Fibroblast of pulmonary artery (primary cell): ENCODE measurements around the gene CNTN3.

Experiments used
- DNase-seq: peaks from one replicate; pipeline ENCODE4 v3.0.0-alpha.2; 2010; ENCODE audit warnings: low read depth
- H3K4me3 ChIP-seq: replicated peaks from 2 replicates; pipeline ENCODE4 v1.5.1; 2011; ENCODE audit warnings: low read depth, mild to moderate bottlenecking, control low read depth, low read length, moderate library complexity
- TF ChIP-seq, protein P1 (sequence below): IDR thresholded peaks from 2 replicates; pipeline ENCODE4 v1.5.1; 2011; ENCODE audit warnings: mild to moderate bottlenecking, control low read depth, low read length, inconsistent platforms; ENCODE audit errors: missing control alignments

The CNTN3 gene

DNA sequence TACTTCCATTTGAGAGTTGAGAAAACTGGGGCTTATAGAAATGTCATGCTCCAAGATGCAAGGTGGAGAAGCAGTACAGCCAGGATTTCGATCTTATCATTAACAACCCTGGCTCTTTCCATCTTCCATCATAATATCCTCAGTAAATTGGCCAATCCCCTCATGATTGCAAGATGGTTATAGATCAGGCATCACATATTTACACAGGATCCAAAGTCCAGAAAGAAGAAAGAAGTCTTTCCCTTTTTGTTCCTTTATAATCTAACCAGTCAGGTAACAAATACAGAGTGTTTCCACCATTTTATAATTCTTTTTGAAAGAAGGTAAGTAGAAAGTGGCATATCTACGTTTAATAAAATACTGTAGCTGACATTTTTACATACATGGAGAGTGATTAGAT is 29.7 kb downstream of the CNTN3 start:
- TF ChIP-seq, protein P1, sequence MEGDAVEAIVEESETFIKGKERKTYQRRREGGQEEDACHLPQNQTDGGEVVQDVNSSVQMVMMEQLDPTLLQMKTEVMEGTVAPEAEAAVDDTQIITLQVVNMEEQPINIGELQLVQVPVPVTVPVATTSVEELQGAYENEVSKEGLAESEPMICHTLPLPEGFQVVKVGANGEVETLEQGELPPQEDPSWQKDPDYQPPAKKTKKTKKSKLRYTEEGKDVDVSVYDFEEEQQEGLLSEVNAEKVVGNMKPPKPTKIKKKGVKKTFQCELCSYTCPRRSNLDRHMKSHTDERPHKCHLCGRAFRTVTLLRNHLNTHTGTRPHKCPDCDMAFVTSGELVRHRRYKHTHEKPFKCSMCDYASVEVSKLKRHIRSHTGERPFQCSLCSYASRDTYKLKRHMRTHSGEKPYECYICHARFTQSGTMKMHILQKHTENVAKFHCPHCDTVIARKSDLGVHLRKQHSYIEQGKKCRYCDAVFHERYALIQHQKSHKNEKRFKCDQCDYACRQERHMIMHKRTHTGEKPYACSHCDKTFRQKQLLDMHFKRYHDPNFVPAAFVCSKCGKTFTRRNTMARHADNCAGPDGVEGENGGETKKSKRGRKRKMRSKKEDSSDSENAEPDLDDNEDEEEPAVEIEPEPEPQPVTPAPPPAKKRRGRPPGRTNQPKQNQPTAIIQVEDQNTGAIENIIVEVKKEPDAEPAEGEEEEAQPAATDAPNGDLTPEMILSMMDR = no peak
- no peak overlapping the region for H3K4me3 ChIP-seq
- no peak for DNase-seq

DNA sequence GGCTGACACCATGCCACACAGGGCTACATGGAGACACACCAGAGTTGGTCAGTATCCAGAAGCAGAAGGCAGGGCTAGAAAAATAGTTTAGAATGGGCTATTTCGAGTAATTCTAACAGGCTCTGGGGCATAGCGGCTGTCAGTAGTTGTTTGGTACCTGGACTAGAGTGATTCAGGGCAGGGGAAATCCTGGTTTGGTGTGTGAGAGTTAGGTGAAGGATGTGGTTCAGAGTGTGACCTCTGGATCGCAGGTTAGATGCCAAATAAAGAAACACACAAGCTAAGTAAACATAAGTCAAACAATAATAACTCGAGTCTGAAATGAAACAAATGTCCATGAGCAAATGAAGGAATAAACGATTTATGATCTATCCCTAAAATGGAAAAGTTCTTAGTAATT is 31.5 kb downstream of the CNTN3 start:
- no peak overlapping the region for H3K4me3 ChIP-seq
- DNase-seq = no peak
- TF ChIP-seq, protein P1 = no peak

DNA sequence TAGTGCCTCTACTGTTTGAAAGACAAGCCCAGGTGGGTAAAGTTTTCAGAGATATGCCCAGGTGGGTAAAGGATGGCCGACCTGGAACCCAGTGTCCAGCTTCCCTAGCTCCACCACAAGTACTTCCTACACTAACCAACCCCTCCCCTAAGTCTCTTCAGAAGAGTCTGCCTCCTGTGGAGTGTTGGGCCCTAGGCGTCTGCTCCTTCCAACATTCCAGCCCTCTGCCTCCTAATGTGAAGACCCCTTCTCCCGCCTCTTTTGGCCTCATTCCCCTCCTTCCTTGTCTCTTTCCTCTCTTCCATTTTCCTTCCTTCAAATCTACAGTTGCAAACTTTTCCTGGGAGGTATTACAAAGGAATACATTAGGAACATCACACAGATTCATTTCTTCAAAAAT is 38.6 kb downstream of the CNTN3 start:
- H3K4me3 ChIP-seq = no peak overlapping the region
- DNase-seq = no peak
- TF ChIP-seq, protein P1 = no peak

DNA sequence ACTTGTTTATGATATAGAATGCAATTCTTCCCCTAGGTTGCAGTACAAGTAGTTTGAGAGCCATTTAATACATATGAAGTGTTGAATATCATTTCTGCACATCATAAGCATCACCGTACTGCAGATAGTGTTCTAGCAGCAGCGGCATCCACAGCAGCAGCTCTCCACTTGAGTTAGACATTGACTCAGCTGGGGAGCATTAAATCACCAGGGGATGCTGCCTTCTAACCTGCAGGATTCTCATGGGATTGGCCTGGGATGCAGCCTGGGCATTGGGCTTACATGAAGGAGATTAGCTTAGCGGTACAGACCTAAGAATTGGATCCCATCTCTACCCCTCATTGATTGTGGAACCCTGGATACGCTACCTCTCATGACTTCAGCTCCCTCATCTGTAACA is 43.3 kb downstream of the CNTN3 start:
- H3K4me3 ChIP-seq = no peak overlapping the region
- TF ChIP-seq, protein P1 = no peak
- DNase-seq = no peak
